Stimulated activated CD4-positive, alpha-beta T cell treated with anti-CD3 and anti-CD28 coated beads, Interleukin-2, amount 100 ng/mL, for 4 hours (primary cell): ENCODE measurements around the gene ARHGAP26.

Experiments
- DNase-seq: peaks from one replicate; pipeline ENCODE4 v3.0.0-alpha.2; 2020; ENCODE audit warnings: low read depth

ARHGAP26 gene

DNA sequence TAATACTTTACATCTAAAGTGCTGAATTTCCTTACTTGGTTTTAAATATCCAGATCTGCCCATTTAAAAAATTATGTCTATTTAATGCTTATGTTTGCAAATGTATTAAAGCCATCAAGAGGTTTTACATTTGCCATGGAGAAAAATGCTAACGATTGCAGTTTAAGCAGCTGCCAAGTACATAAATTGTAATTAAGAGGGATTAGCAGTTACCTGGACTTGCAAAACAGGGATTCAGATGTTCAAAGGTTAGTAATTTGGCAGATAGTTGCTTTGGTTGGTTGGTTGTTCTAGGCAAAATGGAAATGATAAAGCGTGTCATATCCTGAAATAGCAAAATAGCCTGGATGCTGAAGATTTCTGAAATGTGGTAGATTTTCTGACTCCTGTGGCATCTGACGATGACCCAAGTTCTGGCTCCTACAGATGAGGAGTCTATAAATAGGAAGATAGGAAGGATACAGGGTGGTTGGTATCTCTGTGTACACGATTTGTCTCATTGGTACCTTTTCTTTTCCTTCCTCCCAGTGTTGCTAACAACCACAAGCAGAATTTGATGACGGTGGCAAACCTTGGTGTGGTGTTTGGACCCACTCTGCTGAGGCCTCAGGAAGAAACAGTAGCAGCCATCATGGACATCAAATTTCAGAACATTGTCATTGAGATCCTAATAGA, 350.4 kb downstream of the ARHGAP26 start:
- DNase-seq = no peak

DNA sequence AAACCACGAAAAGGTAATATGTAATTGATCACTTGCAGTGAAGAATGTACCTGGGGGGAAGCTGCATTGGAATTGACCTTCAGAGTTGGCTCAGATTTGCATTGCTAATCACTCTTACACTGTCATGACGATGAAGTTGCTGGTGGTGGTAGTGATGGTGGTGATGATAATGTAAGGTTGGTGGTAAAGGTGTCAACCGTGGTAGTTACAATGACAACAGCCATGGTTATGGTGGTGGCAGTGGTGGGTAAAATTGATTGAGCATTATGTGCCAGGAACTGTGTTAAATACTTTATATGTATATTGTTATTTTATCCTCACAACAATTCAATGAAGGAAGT, 350.9 kb downstream of the ARHGAP26 start:
- DNase-seq = no peak

GRCh38 chr5:143124593-143124992, 354.4 kb downstream of the ARHGAP26 start:
- DNase-seq = no peak

- no peak for DNase-seq
These were observed 356.2 kb downstream of the ARHGAP26 start for GRCh38 chr5:143126174-143127019.

GRCh38 chr5:143128412-143129071, 358.4 kb downstream of the ARHGAP26 start:
- DNase-seq = no peak

DNA sequence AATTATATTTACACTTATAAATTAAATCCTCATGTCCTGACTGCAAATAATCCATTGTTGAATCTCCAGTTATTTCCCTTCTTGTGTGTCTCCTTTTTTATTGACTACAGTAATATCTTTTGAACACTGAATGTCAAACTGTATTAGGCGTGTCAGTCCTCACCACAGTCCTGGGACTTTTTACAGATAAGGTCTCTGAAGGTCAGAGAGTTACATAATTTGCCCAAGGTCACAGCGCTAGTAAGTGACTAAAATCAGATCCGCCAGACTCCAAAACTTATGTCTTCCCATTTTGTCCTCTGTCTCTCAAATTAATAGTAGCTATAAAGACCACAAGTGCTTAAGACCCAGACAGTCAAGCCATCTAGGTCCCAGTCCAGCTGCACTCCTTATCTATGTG, 359.0 kb downstream of the ARHGAP26 start:
- no peak for DNase-seq

DNA sequence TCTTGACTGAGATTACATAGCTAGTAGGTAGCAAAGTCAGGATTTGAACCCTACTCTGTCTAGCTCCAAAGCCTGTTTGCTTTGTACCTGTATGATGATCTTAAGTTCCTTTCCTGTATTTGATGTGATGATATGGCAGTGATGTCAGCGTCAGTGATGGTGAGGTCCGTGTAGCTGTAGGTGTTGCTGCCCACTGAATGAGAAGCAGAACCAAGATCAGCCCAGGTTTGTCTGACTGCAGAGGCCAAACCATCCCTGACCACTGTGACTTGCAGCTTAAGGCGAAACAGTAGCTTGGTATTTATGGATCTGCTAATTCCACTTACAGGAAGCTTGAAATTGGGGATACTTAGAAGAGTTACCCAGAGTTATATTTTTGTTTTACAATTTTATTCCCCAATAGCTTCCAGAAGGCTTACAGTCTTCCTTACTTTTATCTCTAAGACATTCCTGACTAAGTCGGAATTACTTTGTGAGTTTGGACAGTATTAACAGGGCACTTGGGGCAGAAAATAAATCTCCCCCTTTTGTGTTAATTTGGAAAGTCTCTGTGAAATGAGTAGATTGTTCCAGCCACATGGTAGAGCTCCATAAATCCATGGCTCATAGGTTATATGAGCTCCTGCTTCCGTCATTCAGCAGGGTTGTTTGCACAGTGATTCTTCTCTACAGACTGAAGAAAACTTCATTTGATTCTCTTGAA, 359.9 kb downstream of the ARHGAP26 start:
- no peak for DNase-seq

DNA sequence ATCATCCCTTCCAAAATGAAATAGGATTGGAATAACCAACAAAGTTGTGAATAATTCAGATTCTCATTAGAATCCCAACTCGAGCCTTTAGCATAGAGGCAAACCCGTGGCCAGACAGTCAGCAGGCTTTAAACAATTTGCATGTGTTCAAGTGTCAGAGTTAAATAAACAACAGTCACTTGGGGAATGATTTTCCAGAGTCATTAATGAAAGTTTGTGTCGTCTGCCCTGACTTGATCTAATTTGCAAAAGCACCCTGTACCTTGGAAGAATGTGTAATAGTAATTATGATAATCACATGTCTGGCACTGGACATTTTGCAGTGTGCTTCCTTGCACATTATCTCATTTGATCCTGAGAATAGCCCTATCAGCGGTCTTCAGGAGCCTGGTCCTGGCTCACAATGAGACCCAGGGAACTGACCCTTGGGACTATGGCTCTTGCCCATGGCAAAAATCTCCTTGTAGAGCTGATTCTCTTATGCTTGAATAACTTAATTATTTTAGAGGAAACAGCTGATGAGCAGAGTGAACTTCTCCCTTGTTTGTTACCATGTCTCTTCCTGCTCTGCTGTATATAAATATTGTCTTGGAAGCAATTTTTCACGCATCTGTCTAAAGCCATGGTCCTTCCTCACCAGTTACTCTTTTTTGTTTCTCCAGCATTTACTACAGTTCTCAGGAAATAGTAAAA, 360.6 kb downstream of the ARHGAP26 start:
- no peak for DNase-seq

DNA sequence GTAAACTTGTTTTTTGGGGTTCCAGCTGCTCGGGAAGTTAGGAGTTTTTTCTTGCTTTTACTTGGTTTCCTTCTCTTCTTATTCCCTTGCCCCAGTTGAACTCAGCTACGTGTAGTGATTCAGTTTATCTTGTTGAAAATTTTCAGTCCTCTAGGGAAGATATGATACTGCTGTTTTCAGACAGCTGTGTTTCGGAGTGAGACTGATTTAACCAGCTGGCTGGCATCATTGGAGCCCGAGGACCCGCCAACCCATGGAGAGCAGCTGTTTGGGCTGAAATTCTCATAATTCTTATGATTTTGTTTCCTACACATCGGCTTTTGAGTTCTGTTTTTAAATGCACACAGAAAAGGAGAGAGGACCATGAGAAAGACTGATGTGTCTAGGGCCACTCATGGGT, 361.8 kb downstream of the ARHGAP26 start:
- no peak for DNase-seq

- DNase-seq = no peak
These were observed 362.6 kb downstream of the ARHGAP26 start for GRCh38 chr5:143132739-143133138.

- no peak for DNase-seq
These were observed 363.5 kb downstream of the ARHGAP26 start for GRCh38 chr5:143133721-143134120.

- no peak for DNase-seq
These were observed 364.1 kb downstream of the ARHGAP26 start for GRCh38 chr5:143134269-143134668.

- DNase-seq = no peak
These were observed 364.7 kb downstream of the ARHGAP26 start for GRCh38 chr5:143134900-143135299.

DNA sequence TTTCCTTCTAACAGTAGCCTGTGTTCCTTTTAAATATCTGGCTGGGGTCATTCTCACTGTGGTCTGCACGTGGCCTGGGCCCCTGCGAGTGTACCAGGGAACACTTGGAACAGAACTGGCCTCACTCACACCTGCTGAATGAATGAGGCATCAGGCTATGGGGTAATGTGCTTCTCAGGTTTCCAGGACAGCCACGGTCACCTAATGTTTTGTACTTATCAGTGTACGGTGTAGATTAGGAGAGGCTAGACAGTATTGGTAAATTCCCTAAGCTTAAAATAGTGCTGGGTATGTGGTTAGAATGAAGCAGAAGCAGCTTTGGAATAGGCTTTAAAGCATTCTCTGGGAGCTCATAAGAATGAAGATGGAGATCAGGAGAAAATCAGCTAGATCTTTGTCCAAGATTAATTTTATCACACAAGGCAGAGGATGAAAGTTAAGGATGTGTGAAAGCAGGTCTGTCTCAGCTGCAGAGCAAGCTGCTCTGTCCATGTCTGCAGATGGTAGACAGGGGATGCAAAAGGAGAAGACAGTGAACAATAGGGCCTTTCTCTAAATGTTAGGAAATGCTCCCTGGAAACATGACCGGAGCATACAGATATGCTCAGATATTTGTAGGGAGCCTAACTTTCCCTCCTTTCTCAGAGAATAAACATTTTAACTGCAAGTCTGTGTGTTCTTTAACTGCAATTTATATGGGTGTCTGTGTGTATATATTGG, 365.8 kb downstream of the ARHGAP26 start:
- DNase-seq = no peak

- DNase-seq = no peak
These were observed 368.7 kb downstream of the ARHGAP26 start for GRCh38 chr5:143138839-143139238.

GRCh38 chr5:143139585-143139984, 369.4 kb downstream of the ARHGAP26 start:
- DNase-seq = no peak

DNA sequence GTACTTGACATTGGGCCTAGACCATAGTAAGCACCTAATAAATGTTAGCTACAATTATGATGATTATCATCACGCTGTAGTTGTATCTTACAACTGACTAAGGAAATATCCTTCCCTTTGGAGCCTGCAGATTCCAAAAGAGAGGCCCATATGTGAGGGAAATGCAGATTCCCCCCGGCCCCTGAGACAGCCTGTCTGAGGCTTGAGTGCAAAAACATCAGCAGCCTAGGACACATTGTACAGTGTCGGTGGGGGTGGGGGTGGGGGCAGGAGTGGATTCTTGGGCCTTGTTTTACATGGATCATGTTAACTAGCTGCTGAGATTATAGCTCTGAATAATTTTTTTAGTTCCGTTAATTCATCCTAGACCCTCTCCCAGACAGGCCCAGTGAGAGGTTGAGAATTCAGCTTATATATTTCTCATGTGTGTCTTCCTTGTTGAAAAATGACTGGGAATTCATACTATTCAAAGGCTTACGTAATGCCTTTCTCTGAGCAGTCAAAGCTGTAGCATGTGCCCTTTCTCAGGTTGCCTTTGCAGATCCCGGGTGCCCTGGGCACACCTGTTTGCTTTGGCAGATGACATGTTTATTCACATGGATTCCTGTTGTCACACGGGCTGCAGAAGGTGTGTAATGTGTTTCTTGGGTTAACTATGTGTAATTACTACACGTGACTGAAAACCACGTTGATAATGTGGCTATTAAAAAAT, 370.5 kb downstream of the ARHGAP26 start:
- no peak for DNase-seq

- no peak for DNase-seq
These were observed 371.5 kb downstream of the ARHGAP26 start for GRCh38 chr5:143141652-143142051.

- no peak for DNase-seq
These were observed 372.6 kb downstream of the ARHGAP26 start for GRCh38 chr5:143142596-143143435.

DNA sequence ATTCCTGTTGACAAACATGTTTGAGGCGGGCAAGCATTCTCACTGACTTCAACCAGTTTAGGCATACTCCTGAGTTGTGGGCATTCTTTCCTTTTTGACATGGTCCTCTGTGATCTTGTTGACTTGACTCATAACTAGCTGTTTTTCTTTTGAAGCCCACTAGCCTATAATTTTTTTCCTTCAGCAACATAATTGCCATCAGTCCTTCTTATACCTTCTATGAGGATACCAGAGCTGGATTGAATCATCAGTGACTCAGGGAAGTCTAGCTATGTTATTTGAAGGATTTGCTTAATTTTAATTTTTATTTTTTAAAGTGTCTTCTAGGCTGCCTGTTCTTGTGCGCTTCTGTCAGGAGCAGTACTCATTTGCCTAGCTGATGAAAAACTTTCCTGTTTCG, 373.8 kb downstream of the ARHGAP26 start:
- no peak for DNase-seq
